HG03432 (cell line): ENCODE data around the gene PSMG4.

Source experiments
- ATAC-seq: cut with Tn5 transposase; IDR thresholded peaks from one replicate; pipeline ENCODE4 v1.9.1; 2021; ENCODE audit warnings: mild to moderate bottlenecking, moderate library complexity; ENCODE audit not compliant: unreplicated experiment

The PSMG4 gene

DNA sequence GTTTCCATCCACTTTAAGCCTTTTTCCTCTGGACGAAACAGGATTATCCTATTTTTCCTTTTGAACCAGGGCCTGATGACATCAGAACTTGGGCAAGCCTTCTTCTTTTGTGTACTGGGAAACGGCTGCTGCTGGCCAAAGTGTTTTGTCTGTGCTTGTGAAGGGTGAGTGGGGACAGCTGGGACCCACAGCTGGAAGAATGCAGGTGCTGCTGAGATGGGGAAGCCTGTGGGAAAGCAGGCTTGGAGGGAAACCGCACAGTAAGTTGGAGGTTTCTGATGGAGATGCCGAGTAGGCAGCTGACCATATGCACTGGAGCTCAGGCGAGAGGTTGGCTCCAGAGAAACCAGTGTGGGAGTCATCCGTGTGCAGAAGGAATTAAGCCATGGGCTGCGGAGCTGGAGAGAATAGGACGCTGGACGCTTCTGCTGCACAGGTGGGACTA, 8.5 kb upstream of the PSMG4 start:
- no peak for ATAC-seq

DNA sequence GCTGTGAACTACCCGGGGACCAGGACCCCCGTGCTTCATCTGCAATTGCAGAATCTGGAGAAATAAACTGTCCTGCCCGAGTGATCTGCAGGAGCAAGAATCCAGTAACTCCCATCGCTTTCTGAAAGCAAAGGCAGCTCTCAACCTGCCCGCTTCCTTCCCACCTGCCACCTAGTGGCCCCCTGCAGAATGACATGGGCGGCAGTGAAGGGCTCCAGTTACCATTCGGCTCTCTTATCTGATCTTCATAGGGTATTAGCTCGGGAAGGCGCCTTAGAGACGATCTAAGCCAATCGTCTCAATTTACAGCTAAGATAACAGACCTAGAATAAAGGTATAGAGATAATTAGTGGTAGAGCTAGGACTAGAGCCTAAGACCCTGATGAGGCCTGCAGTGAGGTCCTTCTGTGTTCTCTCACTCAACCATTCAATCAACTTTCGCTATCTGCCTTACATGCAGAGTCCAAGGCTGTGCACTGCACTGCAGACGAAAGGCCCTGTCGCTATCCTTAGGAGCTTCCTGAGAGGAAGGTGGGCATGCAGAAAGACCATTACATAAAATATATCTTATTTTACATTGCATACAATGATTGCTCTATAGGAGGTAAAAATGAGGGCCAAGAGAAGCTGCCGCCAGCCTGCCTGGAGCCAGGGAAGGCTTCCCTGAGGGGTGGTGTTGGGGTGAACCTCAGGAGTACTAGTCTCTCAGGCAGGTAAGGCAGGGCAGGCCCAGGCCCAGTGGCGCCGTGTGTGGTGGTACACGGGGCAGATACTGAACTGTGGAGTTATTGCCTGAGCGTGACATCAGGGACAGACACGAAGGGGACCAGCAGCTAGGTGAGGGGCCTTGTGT, 7.1 kb upstream of the PSMG4 start:
- peak; percentile 82 for ATAC-seq

DNA sequence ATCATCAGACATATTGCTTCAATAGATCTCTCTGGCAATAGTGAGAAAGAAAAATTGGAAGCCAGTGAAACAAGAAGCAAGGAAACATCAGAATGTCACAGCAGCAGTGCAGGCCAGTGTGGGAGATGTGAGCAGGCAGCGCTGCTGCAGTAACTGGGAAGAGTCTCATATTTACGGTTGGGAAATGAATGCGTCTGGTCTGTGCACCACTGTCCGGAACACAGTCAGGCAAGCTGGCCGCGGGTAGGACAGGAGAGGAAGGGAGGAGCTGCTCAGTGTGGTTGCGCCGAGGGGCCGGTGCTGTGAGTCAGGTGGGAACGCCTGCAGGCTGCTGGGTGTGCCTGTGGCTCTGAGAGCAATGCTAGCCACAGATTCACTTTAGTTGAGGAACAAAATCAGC, 6.4 kb upstream of the PSMG4 start:
- no peak for ATAC-seq

DNA sequence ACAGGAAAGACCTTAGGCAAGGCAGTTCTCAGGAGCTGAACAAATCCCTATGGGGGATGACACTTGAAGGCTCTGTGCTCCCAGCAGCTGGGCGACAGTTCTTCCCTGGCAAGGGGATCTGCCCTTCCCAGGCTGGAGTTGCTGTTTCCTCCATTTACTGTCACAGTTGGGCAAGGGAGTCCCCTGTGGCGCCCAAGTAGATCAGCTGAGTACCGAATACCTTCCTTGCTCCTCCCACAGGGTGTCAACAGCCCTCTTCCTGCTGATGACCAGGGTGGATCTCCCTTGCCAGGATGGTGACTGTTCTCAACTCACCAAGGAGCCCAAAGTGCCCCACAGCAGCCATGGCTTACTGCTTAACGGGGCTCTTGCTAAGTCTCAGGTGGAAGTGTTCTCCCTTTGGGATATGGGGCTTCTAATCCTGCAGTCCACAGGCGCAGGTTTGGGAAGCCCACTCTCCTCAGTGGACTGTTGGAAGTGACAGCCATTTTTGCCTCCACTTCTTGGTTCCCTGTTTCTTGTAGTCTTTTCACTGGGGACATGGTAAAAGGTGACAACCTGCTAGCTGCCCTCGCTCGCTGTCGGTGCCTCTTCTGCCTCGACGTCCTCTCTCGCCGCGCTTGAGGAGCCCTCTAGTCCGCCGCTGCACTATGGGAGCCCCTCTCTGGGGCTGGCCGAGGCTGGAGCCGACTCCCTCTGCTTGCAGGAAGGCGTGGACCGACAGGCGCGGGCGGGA, 5.7 kb upstream of the PSMG4 start:
- ATAC-seq, result no peak

- no peak for ATAC-seq
Observed at GRCh38 chr6:3253597-3253961, 5.2 kb upstream of the PSMG4 start.

GRCh38 chr6:3258201-3258600, 546 bp upstream of the PSMG4 start:
- ATAC-seq, result no peak

- ATAC-seq, result peak; percentile 34
Observed at GRCh38 chr6:3259491-3259958, 778 bp downstream of the PSMG4 start.

GRCh38 chr6:3260296-3260695, 1.5 kb downstream of the PSMG4 start:
- ATAC-seq, result no peak

- no peak for ATAC-seq
Observed at GRCh38 chr6:3260772-3261517, 2.2 kb downstream of the PSMG4 start.

- no peak for ATAC-seq
Observed at GRCh38 chr6:3261518-3261820, 2.7 kb downstream of the PSMG4 start.

DNA sequence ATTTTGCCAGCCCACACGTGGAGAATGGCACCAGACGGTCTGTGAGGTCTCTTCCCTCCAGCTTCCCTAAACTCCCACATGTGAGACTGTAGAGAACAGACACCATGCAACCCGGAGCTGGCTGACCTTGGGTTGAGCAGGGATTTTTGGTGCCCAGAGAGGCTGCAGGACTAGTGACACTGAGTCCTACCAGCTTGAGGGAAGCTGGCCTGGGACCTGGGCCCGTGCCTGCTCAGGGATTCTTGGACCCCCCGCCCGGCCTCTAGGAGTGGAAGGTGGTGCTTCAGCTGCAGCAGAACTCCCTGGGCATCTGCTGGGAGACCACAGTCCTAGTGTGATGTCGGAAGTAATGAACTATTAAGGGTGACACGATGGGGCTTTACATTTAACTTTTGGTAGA, 3.2 kb downstream of the PSMG4 start:
- no peak for ATAC-seq

DNA sequence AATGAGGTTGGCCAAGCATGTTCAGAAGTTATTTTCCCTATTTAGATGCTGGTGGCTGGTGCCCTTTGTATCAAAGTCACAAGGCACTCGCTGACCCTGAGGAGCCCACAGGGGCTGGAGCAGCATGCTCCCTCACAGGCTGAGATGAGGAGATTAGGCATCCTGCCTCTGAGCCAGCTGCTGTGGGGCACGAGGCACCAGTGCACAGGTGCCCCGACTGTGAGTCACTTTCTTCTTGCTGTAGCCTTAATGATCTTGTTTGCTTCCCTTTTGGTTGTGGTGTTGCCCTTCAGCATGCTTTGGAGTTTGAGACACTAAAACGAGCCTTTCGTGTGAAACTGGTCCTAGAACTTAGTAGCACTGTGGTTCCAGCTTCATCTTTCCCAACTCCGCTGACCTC, 4.3 kb downstream of the PSMG4 start:
- no peak for ATAC-seq

GRCh38 chr6:3264356-3264755, 5.6 kb downstream of the PSMG4 start:
- no peak for ATAC-seq

- no peak for ATAC-seq
Observed at GRCh38 chr6:3265671-3266070, 6.9 kb downstream of the PSMG4 start.

- no peak for ATAC-seq
Observed at GRCh38 chr6:3266170-3266569, 7.4 kb downstream of the PSMG4 start.

DNA sequence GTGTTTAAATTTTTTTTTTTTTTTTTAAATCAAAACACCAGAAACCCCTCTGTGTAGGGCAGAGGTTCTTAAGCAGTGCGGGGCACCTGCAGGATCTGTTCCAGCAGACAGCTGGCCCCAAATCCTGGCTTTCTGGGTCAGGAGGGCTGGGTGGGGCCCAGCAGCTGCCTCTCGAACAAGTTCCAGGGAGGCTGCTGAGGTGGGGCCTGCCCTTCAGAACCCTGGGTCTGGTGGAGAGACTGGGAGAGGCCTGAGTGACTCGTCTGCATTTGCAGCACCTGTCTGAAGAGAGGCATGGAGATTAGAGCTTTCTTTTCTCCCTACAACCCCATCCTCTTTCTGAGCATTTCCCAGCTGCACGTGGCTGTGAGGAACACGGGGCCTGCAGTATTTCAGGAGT, 8.4 kb downstream of the PSMG4 start:
- ATAC-seq, result no peak

DNA sequence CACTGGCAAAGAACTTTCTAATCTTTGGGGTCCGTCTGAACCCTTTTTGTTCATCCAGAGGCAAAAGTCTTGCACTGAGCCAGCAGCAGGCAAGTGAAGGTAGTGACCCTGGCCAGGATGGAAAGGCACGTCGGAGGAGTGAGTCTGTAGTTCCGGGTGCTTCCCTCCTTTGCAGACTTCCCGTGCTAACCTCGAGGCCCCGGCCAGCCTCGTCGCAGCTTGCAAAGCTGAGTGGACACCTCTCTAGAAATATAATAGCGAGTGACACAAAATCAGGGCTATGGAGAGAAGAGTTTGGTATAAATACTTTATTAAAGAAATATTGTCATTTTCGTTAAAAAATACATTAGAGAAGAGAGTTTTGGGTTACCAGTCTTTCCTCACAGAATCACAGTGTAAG, 9.9 kb downstream of the PSMG4 start:
- ATAC-seq, result no peak

DNA sequence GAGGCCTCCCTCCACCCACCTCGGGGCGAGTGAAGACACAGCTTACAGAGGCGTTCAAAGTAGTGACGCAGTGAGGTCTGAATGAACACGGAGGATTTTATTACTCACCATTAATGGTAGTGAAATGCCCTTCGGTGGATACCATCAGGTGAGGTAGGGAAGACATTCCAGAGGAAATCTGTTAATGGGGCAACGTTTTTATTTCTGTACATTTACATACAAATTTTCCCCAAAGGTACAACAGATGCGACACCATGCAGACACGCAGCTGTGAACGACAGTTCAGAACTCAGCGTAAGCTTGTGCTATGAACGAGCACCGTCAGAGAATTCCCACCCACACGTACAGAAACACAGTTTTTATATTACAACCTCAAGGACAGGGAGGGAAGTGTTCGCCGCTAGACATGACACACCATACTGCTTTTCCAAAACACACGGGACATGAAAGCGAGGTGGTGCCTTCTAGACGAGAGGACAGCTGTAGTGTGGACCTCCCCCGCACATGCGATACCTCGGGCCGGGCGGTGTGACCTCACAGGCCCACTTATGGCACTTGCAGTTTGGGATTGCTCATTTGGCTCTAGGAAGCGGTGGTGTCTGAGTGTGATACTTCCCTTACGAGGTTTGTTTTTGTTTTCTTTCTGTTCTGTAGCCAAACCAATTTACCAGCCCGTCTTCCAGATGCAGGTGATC, 10.7 kb downstream of the PSMG4 start:
- no peak for ATAC-seq

DNA sequence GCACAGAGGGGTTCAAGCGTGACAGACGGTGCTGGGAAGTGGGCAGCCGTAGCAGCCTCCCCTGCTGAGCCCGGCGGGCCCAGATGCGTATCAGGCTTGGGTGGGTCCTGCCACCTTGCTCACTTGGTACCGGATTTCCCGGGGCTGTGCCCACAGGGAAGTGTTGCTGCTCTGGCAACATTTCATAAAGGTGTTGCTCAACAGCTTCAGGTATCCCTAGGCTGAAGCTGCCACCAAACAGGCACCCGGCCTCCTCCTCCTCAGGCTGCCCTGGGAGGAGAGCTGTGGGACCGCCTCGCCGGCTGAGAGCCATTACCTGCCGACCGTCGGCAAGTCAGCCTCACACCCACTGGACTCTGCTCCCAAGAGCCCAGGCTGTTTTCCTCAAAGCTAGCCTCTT, 11.5 kb downstream of the PSMG4 start:
- ATAC-seq, result no peak

GRCh38 chr6:3271756-3272155, 13.0 kb downstream of the PSMG4 start:
- ATAC-seq, result no peak

DNA sequence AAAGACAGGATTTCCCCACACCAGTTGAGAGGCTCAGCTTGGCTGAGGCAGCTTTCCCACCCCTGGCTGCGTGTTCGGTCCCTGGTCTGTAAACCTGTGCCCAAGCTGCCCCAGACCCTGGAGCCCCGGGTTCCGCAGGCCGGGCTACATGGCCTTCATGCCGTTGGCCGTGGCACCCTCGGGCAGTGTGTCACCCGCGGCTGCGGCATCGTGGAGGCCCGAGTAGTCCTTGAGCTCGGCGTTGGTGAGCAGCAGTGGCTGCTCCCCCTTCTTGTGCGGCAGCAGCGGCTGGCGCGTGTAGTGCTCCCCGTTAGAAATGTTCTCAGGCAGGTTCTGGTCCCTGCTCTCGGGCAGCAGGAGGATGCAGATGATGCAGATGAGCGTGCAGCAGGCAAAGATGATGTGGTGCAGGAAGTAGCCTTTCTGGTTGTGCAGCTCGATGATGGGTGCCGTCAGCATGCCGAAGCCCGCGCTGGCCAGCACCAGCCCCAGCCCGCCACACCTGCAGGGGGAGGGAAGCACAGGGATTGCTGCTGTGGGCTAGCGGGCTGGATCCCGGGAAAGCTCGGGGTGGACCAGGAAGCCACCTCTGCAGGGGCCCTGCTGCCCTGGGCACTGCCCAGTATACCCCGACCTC, 14.3 kb downstream of the PSMG4 start:
- no peak for ATAC-seq
